Heart left ventricle (tissue), 13 donors: ENCODE results near the gene TJP3.

Experiments used
- POLR2A ChIP-seq, 2 donors: fragments of 450-650 bp; IDR thresholded peaks; one replicate each; pipeline ENCODE4 v1.6.1; 2017; ENCODE audit warnings: antibody characterized with exemption in 2 of 2, mild to moderate bottlenecking in 2 of 2, moderate library complexity in 2 of 2
- TF ChIP-seq, protein P1 (sequence below), 12 donors: fragments of 200-600 bp; sonication (generic) in 4 of 12; IDR thresholded peaks; one replicate each; pipeline versions ENCODE4 v1.5.0 to v1.8.0; 2018 to 2022; ENCODE audit warnings: antibody characterized with exemption in 12 of 12, mild to moderate bottlenecking in 5 of 12
- donor health status: ischemic (EF 13 %, LVEDD 7.1; RV severe dilation, severe dysfunction).
- donor health status: DM: no; HTN: yes; CAD: no.
- donor health status: DM: no; HTN: no; CAD: no.
- donor health status: ischemic (EF 25% LVEDD 6.9; RV normal size, moderate dysfunction).
- donor health status: ischemic (EF 25% LVEDD 5.7; RV mildly dilated, moderate dysfunction).
- donor health status: ischemic (EF 35%, LVEDD 5.7; RV mildly dilated, moderate dysfunction).
- donor health status: nonischemic (EF 11% LVEDD 7.7; RV severe dilation, severe dysfunction).
- donor health status: DM: yes; HTN: yes; CAD: no.
- donor health status: PGD.
- donor health status: ischemic (EF 29% LVEDD 5.4; RV normal size, mild dysfunction).
- donor health status: nonischemic (EF 23%, LVEDD 6.1; RV moderate dilation, normal function).

- TF ChIP-seq, protein P1, sequence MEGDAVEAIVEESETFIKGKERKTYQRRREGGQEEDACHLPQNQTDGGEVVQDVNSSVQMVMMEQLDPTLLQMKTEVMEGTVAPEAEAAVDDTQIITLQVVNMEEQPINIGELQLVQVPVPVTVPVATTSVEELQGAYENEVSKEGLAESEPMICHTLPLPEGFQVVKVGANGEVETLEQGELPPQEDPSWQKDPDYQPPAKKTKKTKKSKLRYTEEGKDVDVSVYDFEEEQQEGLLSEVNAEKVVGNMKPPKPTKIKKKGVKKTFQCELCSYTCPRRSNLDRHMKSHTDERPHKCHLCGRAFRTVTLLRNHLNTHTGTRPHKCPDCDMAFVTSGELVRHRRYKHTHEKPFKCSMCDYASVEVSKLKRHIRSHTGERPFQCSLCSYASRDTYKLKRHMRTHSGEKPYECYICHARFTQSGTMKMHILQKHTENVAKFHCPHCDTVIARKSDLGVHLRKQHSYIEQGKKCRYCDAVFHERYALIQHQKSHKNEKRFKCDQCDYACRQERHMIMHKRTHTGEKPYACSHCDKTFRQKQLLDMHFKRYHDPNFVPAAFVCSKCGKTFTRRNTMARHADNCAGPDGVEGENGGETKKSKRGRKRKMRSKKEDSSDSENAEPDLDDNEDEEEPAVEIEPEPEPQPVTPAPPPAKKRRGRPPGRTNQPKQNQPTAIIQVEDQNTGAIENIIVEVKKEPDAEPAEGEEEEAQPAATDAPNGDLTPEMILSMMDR (IDR thresholded peaks at IDR 0.05), result no peak
- no peak for TF ChIP-seq POLR2A (IDR thresholded peaks at IDR 0.05)
Measured at GRCh38 chr19:3765121-3765520, 56.9 kb downstream of the TJP3 start.
